ENCODE data around the gene BRPF1. TPM values are rescaled to one million over a fixed set of nuclear protein-coding genes. Genes with fewer than 3 reads are reported as not detected.
"Not testable (repeated sequence)": the region's sequence is repeated elsewhere in the genome, so short reads cannot be mapped to it uniquely, and the experiment has no call there.

BRPF1 gene
- total RNA-seq, 1 donor from 2014 or later, result 12.1 TPM

DNA sequence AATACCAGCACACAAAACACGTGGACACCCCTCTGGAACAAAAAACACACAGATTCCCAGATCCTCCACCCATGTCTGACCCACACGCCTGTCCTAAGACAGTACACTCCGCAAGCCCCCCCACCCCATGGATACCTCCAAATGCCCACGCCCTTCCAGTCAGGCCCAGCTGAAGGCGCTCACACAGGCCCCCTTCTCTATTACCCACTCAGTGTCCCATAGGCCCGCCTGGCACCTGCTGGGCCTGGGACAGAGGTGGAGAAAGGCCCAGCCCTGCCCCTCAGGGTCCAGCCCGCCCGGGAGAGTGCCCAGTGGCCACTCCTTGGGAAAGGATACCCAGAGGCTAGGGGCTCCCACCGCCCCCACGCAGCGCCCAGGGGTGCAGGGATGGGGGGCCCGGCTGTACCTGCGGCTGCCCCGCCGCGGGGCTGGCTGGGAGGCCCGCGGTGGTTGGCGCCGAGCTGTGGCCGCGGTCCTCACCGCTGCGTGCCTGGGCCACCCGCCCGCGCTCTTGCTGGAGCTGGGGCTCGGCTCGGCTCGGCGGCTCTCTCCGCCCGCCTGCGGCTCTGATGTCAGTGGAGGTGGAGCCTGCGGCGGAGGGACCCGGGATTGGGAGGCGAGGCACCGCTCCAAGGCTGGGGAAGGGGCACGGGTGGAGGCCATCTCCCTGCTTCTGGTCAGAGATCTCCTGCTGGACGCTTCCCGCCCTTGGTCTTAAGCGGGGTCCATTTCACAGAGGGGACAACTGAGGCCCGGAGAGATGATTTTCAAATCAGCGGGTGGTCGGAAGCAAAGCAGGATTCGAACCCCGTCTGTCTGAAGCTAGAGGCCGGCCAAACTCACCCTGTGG is 38.1 kb downstream of the BRPF1 start, which contains the start of gene CAMK1:
TSS of gene CAMK1 (minus strand) at position 522 of the 850 bp plus-strand sequence. CDS start 2,198 bp downstream, outside the sequence.
- Histone ChIP-seq H4K20me1 (ENCODE audit: low read depth) (no peaks in the 10 kb centered on the region), H3F3A (ENCODE audit: low read depth) (peaks cover 28% of the 10 kb centered on the region), H3K4me2 (peak within 1 kb of the TSS; percentile 98), H3K27ac (no peak within 1 kb of the TSS), H3K9ac (peak within 1 kb of the TSS; percentile 47), H3K79me2 (ENCODE audit: low read depth) (no peaks in the 10 kb centered on the region), H3K27me3 (peaks cover 4% of the 10 kb centered on the region), H3K4me1 (peaks cover 3% of the 10 kb centered on the region), H3K9me3 (ENCODE audit: low read depth) (no peaks in the 10 kb centered on the region), H3K36me3 (no peaks in the 10 kb centered on the region), H2AFZ (replicated peaks) (peak within 1 kb of the TSS; percentile 85), H3K4me3 (peak within 1 kb of the TSS; percentile 63)
- no peaks in the 10 kb centered on the region for H3K9me3 Mint-ChIP-seq
- H3K36me3 Mint-ChIP-seq, result peaks cover 3% of the 10 kb centered on the region
- TF ChIP-seq EZH2 (IDR thresholded peaks at IDR 0.05) (no peak), EZH2phosphoT487 (IDR thresholded peaks at IDR 0.05) (no peak)
- TF ChIP-seq, protein P1, sequence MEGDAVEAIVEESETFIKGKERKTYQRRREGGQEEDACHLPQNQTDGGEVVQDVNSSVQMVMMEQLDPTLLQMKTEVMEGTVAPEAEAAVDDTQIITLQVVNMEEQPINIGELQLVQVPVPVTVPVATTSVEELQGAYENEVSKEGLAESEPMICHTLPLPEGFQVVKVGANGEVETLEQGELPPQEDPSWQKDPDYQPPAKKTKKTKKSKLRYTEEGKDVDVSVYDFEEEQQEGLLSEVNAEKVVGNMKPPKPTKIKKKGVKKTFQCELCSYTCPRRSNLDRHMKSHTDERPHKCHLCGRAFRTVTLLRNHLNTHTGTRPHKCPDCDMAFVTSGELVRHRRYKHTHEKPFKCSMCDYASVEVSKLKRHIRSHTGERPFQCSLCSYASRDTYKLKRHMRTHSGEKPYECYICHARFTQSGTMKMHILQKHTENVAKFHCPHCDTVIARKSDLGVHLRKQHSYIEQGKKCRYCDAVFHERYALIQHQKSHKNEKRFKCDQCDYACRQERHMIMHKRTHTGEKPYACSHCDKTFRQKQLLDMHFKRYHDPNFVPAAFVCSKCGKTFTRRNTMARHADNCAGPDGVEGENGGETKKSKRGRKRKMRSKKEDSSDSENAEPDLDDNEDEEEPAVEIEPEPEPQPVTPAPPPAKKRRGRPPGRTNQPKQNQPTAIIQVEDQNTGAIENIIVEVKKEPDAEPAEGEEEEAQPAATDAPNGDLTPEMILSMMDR (IDR thresholded peaks at IDR 0.05), result no peak
- peak within 1 kb of the TSS; percentile 20 for H3K27ac Mint-ChIP-seq
- peak within 1 kb of the TSS; percentile 84 for H3K4me3 Mint-ChIP-seq
- peaks cover 2% of the 10 kb centered on the region for H3K27me3 Mint-ChIP-seq (ENCODE audit: insufficient read depth, low read depth)
- DNase-seq (ENCODE audit: low spot score), result peak; percentile 86
- H3K4me1 Mint-ChIP-seq, result peaks cover 16% of the 10 kb centered on the region

DNA sequence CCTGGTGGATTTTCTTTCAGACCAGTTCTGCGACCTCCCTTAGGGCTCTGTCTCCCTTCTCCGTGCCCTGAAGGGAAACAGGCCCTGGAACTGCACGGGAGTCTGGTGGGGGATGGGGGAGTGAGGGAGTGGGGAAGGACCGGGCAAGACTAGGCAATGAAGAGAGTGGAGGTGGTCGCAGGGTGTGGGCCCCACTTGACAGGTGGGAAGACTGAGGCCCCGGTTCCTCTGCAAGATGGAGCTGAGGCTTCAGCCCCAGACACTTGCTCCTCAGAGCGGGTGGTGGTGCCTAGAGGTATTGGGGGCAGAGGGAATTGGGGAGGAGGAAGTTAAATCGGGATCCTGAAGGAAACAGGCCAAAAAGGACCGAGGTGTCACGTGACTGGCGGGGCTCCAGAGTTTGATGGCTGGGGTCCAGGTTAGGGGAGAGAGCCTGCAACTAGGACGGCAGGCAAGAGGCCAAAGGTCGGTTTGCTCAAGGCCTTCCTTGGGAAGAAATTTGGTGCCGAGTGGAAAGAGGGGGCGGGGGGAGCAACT is 38.8 kb downstream of the BRPF1 start:
- H2AFZ ChIP-seq (replicated peaks), result peak overlapping the region; percentile 85
- H3K4me1 Mint-ChIP-seq, result peaks cover 16% of the 10 kb centered on the region
- peaks cover 27% of the 10 kb centered on the region for H3F3A ChIP-seq (ENCODE audit: low read depth)
- H3K4me3 ChIP-seq, result peak overlapping the region; percentile 63
- no peaks in the 10 kb centered on the region for H3K9me3 ChIP-seq (ENCODE audit: low read depth)
- peaks cover 2% of the 10 kb centered on the region for H3K27me3 Mint-ChIP-seq (ENCODE audit: insufficient read depth, low read depth)
- H3K36me3 Mint-ChIP-seq, result peaks cover 3% of the 10 kb centered on the region
- no peaks in the 10 kb centered on the region for H3K79me2 ChIP-seq (ENCODE audit: low read depth)
- no peaks in the 10 kb centered on the region for H3K36me3 ChIP-seq
- H3K4me3 Mint-ChIP-seq, result peak overlapping the region; percentile 71
- peaks cover 4% of the 10 kb centered on the region for H3K27me3 ChIP-seq
- H3K27ac ChIP-seq, result no peak overlapping the region
- peaks cover 3% of the 10 kb centered on the region for H3K4me1 ChIP-seq
- no peak overlapping the region for H3K27ac Mint-ChIP-seq
- no peak for DNase-seq (ENCODE audit: low spot score)
- H3K4me2 ChIP-seq, result peak overlapping the region; percentile 98
- no peaks in the 10 kb centered on the region for H3K9me3 Mint-ChIP-seq
- no peaks in the 10 kb centered on the region for H4K20me1 ChIP-seq (ENCODE audit: low read depth)
- TF ChIP-seq EZH2 (IDR thresholded peaks at IDR 0.05) (no peak), EZH2phosphoT487 (IDR thresholded peaks at IDR 0.05) (no peak)
- TF ChIP-seq, protein P1 (IDR thresholded peaks at IDR 0.05), result no peak
- no peak overlapping the region for H3K9ac ChIP-seq

DNA sequence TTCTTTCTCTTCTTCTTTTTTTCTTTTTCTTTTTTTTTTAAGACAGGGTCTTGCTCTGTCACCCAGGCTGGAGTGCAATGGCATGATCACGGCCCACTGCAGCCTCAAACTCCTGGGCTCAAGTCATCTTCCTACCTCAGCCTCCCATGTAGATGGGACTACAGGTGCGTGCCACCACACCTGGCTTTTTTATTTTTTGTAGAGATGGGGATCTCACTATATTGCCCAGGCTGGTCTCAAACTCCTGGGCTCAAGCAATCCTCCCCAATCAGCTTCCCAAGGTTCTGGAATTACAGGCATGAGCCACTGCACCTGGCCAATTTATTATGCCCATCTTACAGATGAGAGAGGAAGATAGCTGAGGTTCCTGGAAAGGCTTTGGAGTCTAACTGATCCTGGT is 39.5 kb downstream of the BRPF1 start:
- not testable (repeated sequence) for H3K27me3 Mint-ChIP-seq (ENCODE audit: insufficient read depth, low read depth); H3K27me3 ChIP-seq; H3K9me3 Mint-ChIP-seq; H4K20me1 ChIP-seq (ENCODE audit: low read depth); H3K36me3 Mint-ChIP-seq; H3K27ac ChIP-seq; H3K79me2 ChIP-seq (ENCODE audit: low read depth); H3K4me1 ChIP-seq; H3K27ac Mint-ChIP-seq; H3K36me3 ChIP-seq; H3K4me2 ChIP-seq; H3K9me3 ChIP-seq (ENCODE audit: low read depth); H3K4me3 ChIP-seq; H3K9ac ChIP-seq; DNase-seq (ENCODE audit: low spot score); H2AFZ ChIP-seq (replicated peaks)
- H3K4me3 Mint-ChIP-seq, result peak overlapping the region; percentile 59
- H3F3A ChIP-seq (ENCODE audit: low read depth), result peaks cover 21% of the 10 kb centered on the region
- H3K4me1 Mint-ChIP-seq, result peaks cover 16% of the 10 kb centered on the region
